Prostate gland (tissue), 2 donors: ENCODE results near the gene PABPN1L. TPM values are rescaled to one million over a fixed set of nuclear protein-coding genes. Genes with fewer than 3 reads are reported as not detected.

Experiments used
- DNase-seq: peaks from one replicate; pipeline ENCODE4 v3.0.0-alpha.2; 2019; ENCODE audit warnings: low spot score
- H3K27ac ChIP-seq, 2 donors: fragments of 200-600 bp; sonication (generic); 2 replicates each; pipeline ENCODE4 v1.5.1; 2017 to 2019
- H3K27me3 ChIP-seq: fragments of 200-600 bp; sonication (generic); replicated peaks from 2 replicates; pipeline ENCODE4 v1.5.1; 2019; ENCODE audit not compliant: insufficient read depth
- H3K36me3 ChIP-seq, 2 donors: fragments of 200-600 bp; sonication (generic); 1 replicate in 1 of 2; 2 replicates in 1 of 2; pipeline versions ENCODE4 v1.5.1 to v1.8.1; 2017 to 2019
- H3K4me1 ChIP-seq: fragments of 200-600 bp; sonication (generic); replicated peaks from 2 replicates; pipeline ENCODE4 v1.5.1; 2019
- H3K4me3 ChIP-seq, 2 donors: fragments of 200-600 bp; sonication (generic); 2 replicates each; pipeline ENCODE4 v1.5.1; 2017 to 2019
- H3K9me3 ChIP-seq: fragments of 200-600 bp; sonication (generic); 2 replicates; pipeline ENCODE4 v1.5.1; 2017
- POLR2A ChIP-seq: fragments of 450-650 bp; IDR thresholded peaks from one replicate; pipeline ENCODE4 v1.6.1; 2016; ENCODE audit warnings: antibody characterized with exemption, mild to moderate bottlenecking
- POLR2AphosphoS5 ChIP-seq: sonication (generic); formaldehyde crosslinking; IDR thresholded peaks from one replicate; pipeline ENCODE4 v1.6.1; 2017; ENCODE audit warnings: antibody characterized with exemption
- WGBS: methylation state at CpG from one replicate; pipeline ENCODE4 v1.1.5; 2018; 5-methylcytosine and 5-hydroxymethylcytosine counted together
- intact Hi-C: fragments of 100-400 bp; cut with DNase I; formaldehyde crosslinking; loops from one replicate; pipeline ENCODE4 v1.14.2; 2022
- total RNA-seq, 2 donors: library from RNA; depleted of rRNA; stranded (reverse); fragments of >200 nt; gene quantifications; one replicate each; pipeline ENCODE4 v1.1.0, GENCODE V29; 2016
- TF ChIP-seq, protein P1 (sequence below), 4 experiments: fragments of 200-600 bp in 2 of 4; fragments of 450-650 bp in 2 of 4; sonication (generic) in 2 of 4; IDR thresholded peaks; 1 replicate in 3 of 4; 2 replicates in 1 of 4; pipeline ENCODE4 v1.5.1; 2016 to 2019; ENCODE audit warnings: antibody characterized with exemption in 4 of 4, mild to moderate bottlenecking in 2 of 4, moderate library complexity in 2 of 4

PABPN1L gene
- total RNA-seq, 2 donors from 2014 or later: 4.1 TPM; not detected in 1

DNA sequence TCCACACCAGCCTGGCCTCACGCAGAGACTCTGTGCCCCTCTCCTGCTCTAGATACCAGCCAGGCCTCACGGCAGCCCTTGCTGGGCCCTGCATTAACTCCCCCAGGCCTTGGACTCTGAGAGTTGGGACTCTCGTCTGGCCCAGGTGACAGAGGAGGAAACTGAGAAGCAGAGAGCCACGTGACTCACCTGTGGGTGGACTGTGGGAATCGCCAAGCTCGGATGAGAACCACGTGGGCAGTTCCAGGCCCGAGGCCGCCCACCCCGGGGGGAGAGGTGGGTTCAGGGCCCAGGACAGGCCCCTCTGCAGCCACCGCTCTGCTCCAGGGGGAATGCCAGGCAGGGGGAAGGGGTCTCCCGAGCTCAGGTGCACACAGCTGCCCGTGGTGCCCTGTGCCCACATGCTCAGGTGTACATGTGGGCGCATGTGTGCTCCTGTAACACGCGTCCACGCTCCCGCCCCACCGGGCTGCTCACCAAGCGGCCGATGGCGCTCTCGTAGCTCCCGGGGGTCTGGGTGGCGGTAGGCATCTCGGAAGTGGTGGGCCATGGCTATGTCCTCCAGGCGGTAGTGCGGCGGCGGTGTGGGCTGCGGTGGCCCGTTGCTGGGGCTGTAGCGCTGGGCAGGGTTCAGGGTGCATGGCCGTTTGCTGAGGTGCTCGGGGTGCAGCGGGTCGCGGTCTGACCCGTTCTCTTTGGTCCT lies 18.3 kb upstream of the PABPN1L start:
- intact Hi-C loops: no loop called here
- H3K27me3 ChIP-seq: no peaks in the 10 kb centered on the region
- no peaks in the 10 kb centered on the region for H3K9me3 ChIP-seq
- no peaks in the 10 kb centered on the region for H3K4me1 ChIP-seq
- no peak overlapping the region for H3K4me3 ChIP-seq
- no peaks in the 10 kb centered on the region for H3K36me3 ChIP-seq
- TF ChIP-seq POLR2AphosphoS5 (no peak), POLR2A (no peak)
- TF ChIP-seq, protein P1, sequence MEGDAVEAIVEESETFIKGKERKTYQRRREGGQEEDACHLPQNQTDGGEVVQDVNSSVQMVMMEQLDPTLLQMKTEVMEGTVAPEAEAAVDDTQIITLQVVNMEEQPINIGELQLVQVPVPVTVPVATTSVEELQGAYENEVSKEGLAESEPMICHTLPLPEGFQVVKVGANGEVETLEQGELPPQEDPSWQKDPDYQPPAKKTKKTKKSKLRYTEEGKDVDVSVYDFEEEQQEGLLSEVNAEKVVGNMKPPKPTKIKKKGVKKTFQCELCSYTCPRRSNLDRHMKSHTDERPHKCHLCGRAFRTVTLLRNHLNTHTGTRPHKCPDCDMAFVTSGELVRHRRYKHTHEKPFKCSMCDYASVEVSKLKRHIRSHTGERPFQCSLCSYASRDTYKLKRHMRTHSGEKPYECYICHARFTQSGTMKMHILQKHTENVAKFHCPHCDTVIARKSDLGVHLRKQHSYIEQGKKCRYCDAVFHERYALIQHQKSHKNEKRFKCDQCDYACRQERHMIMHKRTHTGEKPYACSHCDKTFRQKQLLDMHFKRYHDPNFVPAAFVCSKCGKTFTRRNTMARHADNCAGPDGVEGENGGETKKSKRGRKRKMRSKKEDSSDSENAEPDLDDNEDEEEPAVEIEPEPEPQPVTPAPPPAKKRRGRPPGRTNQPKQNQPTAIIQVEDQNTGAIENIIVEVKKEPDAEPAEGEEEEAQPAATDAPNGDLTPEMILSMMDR (IDR thresholded peaks at IDR 0.05): no peak
- no peak overlapping the region for H3K27ac ChIP-seq
- DNase-seq: no peak
- 94% methylated on average over 39 of the region's 39 CpGs for WGBS

DNA sequence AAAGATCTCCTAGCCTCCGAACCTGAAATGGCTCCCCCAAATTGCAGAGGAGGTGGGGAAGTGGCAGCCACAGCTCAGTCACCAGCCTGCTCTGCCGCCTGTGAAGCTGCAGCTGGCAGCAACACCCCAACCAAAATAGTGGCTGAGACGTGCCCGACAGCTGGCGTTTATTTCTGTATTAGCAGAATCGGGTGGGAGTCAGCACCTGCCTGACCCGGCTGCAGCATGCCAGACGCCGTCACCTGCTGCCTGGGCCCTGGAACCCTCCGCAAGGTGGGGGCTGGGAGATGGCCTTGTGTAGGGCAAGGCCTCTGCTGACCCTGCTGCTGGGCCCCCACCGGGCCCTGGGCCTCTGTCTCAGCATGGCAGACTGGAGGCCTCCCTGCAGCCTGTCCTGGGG lies 17.5 kb upstream of the PABPN1L start:
- no peak for DNase-seq
- Histone ChIP-seq H3K4me1 (no peaks in the 10 kb centered on the region), H3K27ac (no peak overlapping the region), H3K27me3 (no peaks in the 10 kb centered on the region), H3K36me3 (no peaks in the 10 kb centered on the region), H3K9me3 (no peaks in the 10 kb centered on the region), H3K4me3 (no peak overlapping the region)
- WGBS: 85% methylated on average over 10 of the region's 11 CpGs
- intact Hi-C loops: no loop called here
- TF ChIP-seq POLR2AphosphoS5 (no peak), POLR2A (no peak)
- TF ChIP-seq, protein P1 (IDR thresholded peaks at IDR 0.05): no peak

DNA sequence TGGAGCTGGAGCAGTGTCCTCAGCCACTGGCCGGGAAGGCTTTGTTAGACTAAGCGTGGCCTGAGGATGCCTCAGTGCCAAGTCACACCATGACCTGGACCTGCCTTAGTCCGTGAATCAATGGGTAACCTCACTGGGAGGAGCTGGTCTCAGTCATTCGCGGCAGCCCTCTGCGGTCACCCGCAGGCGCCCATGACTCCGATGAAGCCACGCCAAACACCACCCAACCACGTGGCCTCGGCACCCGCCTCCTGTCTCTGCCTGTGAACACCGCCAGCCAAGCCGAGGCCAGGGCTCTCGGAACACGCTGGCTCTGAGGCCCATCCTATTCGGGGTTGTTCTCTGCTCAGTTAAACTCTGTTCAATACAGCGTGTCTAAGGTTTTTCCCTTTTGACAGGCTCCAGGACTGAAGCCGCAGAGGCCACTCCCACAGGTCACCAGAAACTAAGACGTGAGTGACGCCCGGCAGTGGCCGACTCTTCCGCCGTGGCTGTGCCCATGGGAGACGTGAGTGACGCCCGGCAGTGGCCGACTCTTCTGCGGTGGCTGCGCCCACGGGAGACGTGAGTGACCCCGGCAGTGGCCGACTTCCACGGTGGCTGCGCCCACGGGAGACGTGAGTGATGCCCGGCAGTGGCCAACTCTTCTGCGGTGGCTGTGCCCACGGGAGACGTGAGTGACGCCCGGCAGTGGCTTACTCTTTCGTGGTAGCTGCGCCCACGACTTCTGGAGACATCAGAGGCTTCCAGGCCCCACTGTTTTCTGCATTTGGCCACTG lies 16.8 kb upstream of the PABPN1L start:
- intact Hi-C loops: no loop called here
- H3K4me1 ChIP-seq: no peaks in the 10 kb centered on the region
- 96% methylated on average over 47 of the region's 49 CpGs for WGBS
- TF ChIP-seq POLR2A (no peak), POLR2AphosphoS5 (no peak)
- TF ChIP-seq, protein P1 (IDR thresholded peaks at IDR 0.05): no peak
- no peaks in the 10 kb centered on the region for H3K27me3 ChIP-seq
- no peaks in the 10 kb centered on the region for H3K36me3 ChIP-seq
- H3K4me3 ChIP-seq: no peak overlapping the region
- no peak for DNase-seq
- no peak overlapping the region for H3K27ac ChIP-seq
- no peaks in the 10 kb centered on the region for H3K9me3 ChIP-seq

DNA sequence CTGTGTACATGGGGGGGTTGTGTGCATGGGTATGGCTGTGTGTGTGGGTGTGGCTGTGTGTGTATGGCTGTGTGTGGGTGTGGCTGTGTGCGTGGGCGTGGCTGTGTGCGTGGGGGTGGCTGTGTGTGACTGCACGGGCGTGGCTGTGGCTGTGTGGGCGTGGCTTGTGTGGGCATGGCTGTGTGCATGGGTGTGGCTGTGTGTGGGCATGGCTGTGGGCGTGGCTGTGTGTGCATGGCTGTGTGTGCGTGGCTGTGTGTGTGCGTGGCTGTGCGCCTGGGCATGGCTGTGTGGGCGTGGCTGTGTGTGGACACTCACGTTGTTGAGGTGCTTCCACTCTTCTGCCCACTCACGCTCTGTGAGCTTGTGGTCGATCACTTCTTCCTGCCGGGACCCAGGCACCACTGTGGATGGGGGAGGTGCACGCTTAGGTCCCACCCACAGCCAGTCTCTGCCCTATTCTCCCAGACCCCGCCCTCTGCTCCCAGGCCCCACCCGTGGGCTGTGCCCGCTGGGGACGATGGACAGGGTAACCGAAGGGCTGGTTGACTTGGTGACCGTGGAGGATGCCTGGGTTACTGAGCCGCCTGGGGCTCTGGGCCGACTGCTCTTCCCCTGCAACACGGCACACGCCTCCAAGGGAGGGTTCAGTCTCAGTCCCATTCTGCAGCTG lies 16.0 kb upstream of the PABPN1L start:
- TF ChIP-seq, protein P1 (IDR thresholded peaks at IDR 0.05): no peak
- TF ChIP-seq POLR2AphosphoS5 (no peak), POLR2A (no peak)
- H3K4me3 ChIP-seq: no peak overlapping the region
- WGBS: 86% methylated on average over 26 of the region's 26 CpGs
- DNase-seq: no peak
- H3K36me3 ChIP-seq: no peaks in the 10 kb centered on the region
- H3K27me3 ChIP-seq: no peaks in the 10 kb centered on the region
- H3K9me3 ChIP-seq: no peaks in the 10 kb centered on the region
- intact Hi-C loops: no loop called here
- no peaks in the 10 kb centered on the region for H3K4me1 ChIP-seq
- H3K27ac ChIP-seq: no peak overlapping the region
